K562 (cell line): ENCODE results near the gene CHD1L. TPM values are rescaled to one million over a fixed set of nuclear protein-coding genes. Genes with fewer than 3 reads are reported as not detected.
A peak's percentile ranks its signal among the peaks of the same experiment; 100 is the strongest.

Experiments used
- ATAC-seq: fragments of 200-7000 bp; cut with Tn5 transposase; 3 replicates; pipeline ENCODE4 v1.9.1; 2020; ENCODE audit warnings: moderate library complexity
- BruUV-seq: library from RNA; stranded (reverse); fragments of 400-500 nt; replicated peaks from 2 replicates; lab custom pipeline; 2021; lab: Mats Ljungman, UMichigan
- CTCF ChIA-PET: fragments of 300-600 bp; formaldehyde crosslinking; extraction: SDS; loops from one replicate; lab custom pipeline; 2021; ENCODE audit warnings: low intra/inter-chr PET ratio; lab: Yijun Ruan, JAX
- POLR2A ChIA-PET: fragments of 300-600, 350-650 bp; sonication (Branson Sonifier 250); formaldehyde crosslinking; extraction: SDS; loops from one replicate; lab custom pipeline; 2021; ENCODE audit warnings: antibody characterized with exemption, inconsistent platforms; lab: Yijun Ruan, JAX
- DNase-seq, 4 experiments: peaks; one replicate each; pipeline versions ENCODE4 v3.0.0 to v3.0.0-alpha.2; 2011 to 2018; ENCODE audit warnings: low spot score in 3 of 4, mixed read lengths in 3 of 4; ENCODE audit errors: extremely low read depth in 1 of 4
- FAIRE-seq: peaks from 2 replicates; lab custom pipeline; 2011; peaks lifted over from hg19 to GRCh38; lab: Jason Lieb, UNC
- H2AFZ ChIP-seq: 2 replicates; pipeline ENCODE4 v1.6.0; 2011; ENCODE audit warnings: low read depth, low read length, control low read depth, inconsistent platforms
- H3K27ac ChIP-seq: fragments of 200-600 bp; 3 replicates; pipeline ENCODE4 v1.8.0; 2011; ENCODE audit warnings: low read depth, mild to moderate bottlenecking, control low read depth, inconsistent platforms, low read length, moderate library complexity, mixed read lengths; ENCODE audit errors: extremely low read depth
- H3K27me3 ChIP-seq, 2 experiments: fragments of 300-600 bp in 1 of 2; 2 replicates in 1 of 2; 3 replicates in 1 of 2; pipeline versions ENCODE4 v1.6.0 to v1.8.0; 2011; ENCODE audit warnings: inconsistent platforms in 2 of 2, low read length in 2 of 2, mild to moderate bottlenecking in 1 of 2, mixed read lengths in 1 of 2, moderate library complexity in 1 of 2; ENCODE audit not compliant: control insufficient read depth in 2 of 2, insufficient read depth in 2 of 2
- H3K36me3 ChIP-seq: fragments of 300-600 bp; 3 replicates; pipeline ENCODE4 v1.8.0; 2011; ENCODE audit warnings: mild to moderate bottlenecking, low read length, inconsistent platforms; ENCODE audit not compliant: control insufficient read depth, insufficient read depth
- H3K4me1 ChIP-seq, 2 experiments: fragments of 200-600 bp in 1 of 2; replicated peaks in 1 of 2; 2 replicates in 1 of 2; 3 replicates in 1 of 2; pipeline versions ENCODE4 v1.5.1 to v1.8.0; 2011; ENCODE audit warnings: inconsistent platforms in 2 of 2, low read length in 2 of 2, mild to moderate bottlenecking in 1 of 2, mixed read lengths in 1 of 2, moderate library complexity in 1 of 2; ENCODE audit not compliant: control insufficient read depth in 2 of 2, insufficient read depth in 2 of 2
- H3K4me2 ChIP-seq: 2 replicates; pipeline ENCODE4 v1.6.1; 2011; ENCODE audit warnings: low read length, control low read depth, inconsistent platforms, mixed read lengths; ENCODE audit not compliant: insufficient read depth
- H3K4me3 ChIP-seq: fragments of 200-600 bp; sonication (generic), shearing (Covaris generic); 2 replicates; pipeline ENCODE4 v1.5.1; 2016; ENCODE audit warnings: control low read depth, inconsistent platforms
- H3K79me2 ChIP-seq: fragments of 200-600 bp; 3 replicates; pipeline ENCODE4 v1.8.0; 2011; ENCODE audit warnings: low read length, inconsistent platforms; ENCODE audit not compliant: control insufficient read depth, insufficient read depth
- H3K9ac ChIP-seq, 2 experiments: 2 replicates each; pipeline versions ENCODE4 v1.6.0 to v1.6.1; 2011; ENCODE audit warnings: low read depth in 2 of 2, low read length in 2 of 2, control low read depth in 1 of 2, inconsistent platforms in 1 of 2, mild to moderate bottlenecking in 1 of 2, mixed read lengths in 1 of 2; ENCODE audit not compliant: insufficient read depth in 1 of 2
- H3K9me1 ChIP-seq: one replicate; pipeline ENCODE4 v1.6.0; 2011; ENCODE audit warnings: inconsistent platforms, mild to moderate bottlenecking, low read length, moderate library complexity; ENCODE audit not compliant: control insufficient read depth, insufficient read depth
- H3K9me3 ChIP-seq: replicated peaks from 2 replicates; pipeline ENCODE4 v1.5.1; 2011; ENCODE audit warnings: low read depth, low read length, inconsistent platforms; ENCODE audit not compliant: control insufficient read depth, insufficient read depth
- H4K20me1 ChIP-seq: replicated peaks from 2 replicates; pipeline ENCODE4 v1.6.1; 2011; ENCODE audit warnings: low read length, inconsistent platforms, mixed read lengths; ENCODE audit not compliant: control insufficient read depth, insufficient read depth
- BCOR ChIP-seq: fragments of 450-650 bp; IDR thresholded peaks from 2 replicates; pipeline ENCODE4 v1.6.1; 2016
- BRF1 ChIP-seq: IDR thresholded peaks from 3 replicates; pipeline ENCODE4 v1.6.1; 2011; ENCODE audit warnings: borderline replicate concordance, mild to moderate bottlenecking; ENCODE audit not compliant: insufficient read length; ENCODE audit errors: extremely low read depth
- MTA1 ChIP-seq: fragments of 450-650 bp; IDR thresholded peaks from 2 replicates; pipeline ENCODE4 v1.6.1; 2017; ENCODE audit warnings: borderline replicate concordance
- MTA2 ChIP-seq: fragments of 450-650 bp; IDR thresholded peaks from 2 replicates; pipeline ENCODE4 v1.6.1; 2016; ENCODE audit warnings: low read depth
- VEZF1 ChIP-seq: fragments of 200-800 bp; sonication (Bioruptor generic); IDR thresholded peaks from 2 replicates; pipeline ENCODE4 v1.6.1; 2017; ENCODE audit warnings: missing genetic modification characterization, missing compliant biosample characterization
- ZNF639 ChIP-seq, 2 experiments: fragments of 200-800 bp in 1 of 2; sonication (Bioruptor generic) in 1 of 2; sonication (generic) in 1 of 2; formaldehyde crosslinking in 1 of 2; IDR thresholded peaks in 1 of 2; conservative IDR thresholded peaks in 1 of 2; 2 replicates each; pipeline versions ENCODE4 v1.5.0 to v1.6.1; 2016 to 2020; ENCODE audit warnings: missing compliant biosample characterization in 1 of 2, missing genetic modification characterization in 1 of 2, missing genetic modification reagents in 1 of 2
- whole genome bisulfite sequencing: fragments of 100-300 bp; shearing (Covaris generic); methylation state at CpG from one replicate; pipeline ENCODE4 v1.1.6; 2016; ENCODE audit warnings: low coverage, mixed read lengths; ENCODE audit not compliant: insufficient coverage; ENCODE audit errors: missing lambda C conversion rate; 5-methylcytosine and 5-hydroxymethylcytosine counted together
- in situ Hi-C: fragments of 300-500 bp; cut with MboI; formaldehyde crosslinking; loops from 4 replicates; pipeline ENCODE4 v1.15.0; 2018; ENCODE audit warnings: inconsistent platforms, mixed read lengths
- intact Hi-C: fragments of 100-400 bp; cut with micrococcal nuclease; formaldehyde crosslinking; loops from 2 replicates; pipeline ENCODE4 v1.14.2; 2022
- polyA plus RNA-seq, 8 experiments: library from polyadenylated mRNA; depleted of rRNA in 4 of 8; stranded (reverse) in 5 of 8; unstranded in 3 of 8; fragments of >200 nt; fragmentation: Nextera tagmentation in 2 of 8; fragmentation: Illumina TruSeq in 1 of 8; extraction: Ambion mirVana in 2 of 8; extraction: Trizol in 1 of 8; gene quantifications; 2 replicates each; pipeline versions ENCODE4 v1.2.1 to v1.2.3, GENCODE V29; 2011 to 2014; ENCODE audit warnings: inconsistent platforms in 1 of 8, missing spikeins in 1 of 8
- total RNA-seq, 7 experiments: library from RNA; depleted of rRNA in 6 of 7; stranded (reverse); fragments of >200 nt in 6 of 7; fragmentation: Illumina TruSeq in 2 of 7; extraction: Trizol in 2 of 7; gene quantifications; 2 replicates each; pipeline versions ENCODE4 v1.2.1 to v1.2.3, GENCODE V29; 2011 to 2021; ENCODE audit warnings: low replicate concordance in 1 of 7

The CHD1L gene
- total and polyA plus RNA-seq, 9 of the 15 experiments (the other 6 are each of a cell fraction or from before 2014, with no cell fraction given), result 25.0 to 93.3 (median 59.1) TPM

- POLR2A ChIA-PET, result interaction anchor here (1.1 to 2.0 kb wide), 3 partner anchors 17 to 141 kb away, joined by 3 to 9 read pairs (median 5); partner anchors contain the start of gene CHD1L
- Histone ChIP-seq H3K4me1 (peaks cover 2 to 3% of the 10 kb centered on the region in 2 experiments; a peak in 1 of 5 replicates), H4K20me1 (no peaks in the 10 kb centered on the region), H3K79me2 (no peaks in the 10 kb centered on the region), H3K36me3 (no peaks in the 10 kb centered on the region), H3K9me3 (no peaks in the 10 kb centered on the region), H3K4me2 (peak within 1 kb of the TSS; percentile 76), H3K9me1 (no peaks in the 10 kb centered on the region), H2AFZ (peak within 1 kb of the TSS; percentile 94), H3K27me3 (peaks cover 6 to 12% of the 10 kb centered on the region in 2 experiments; a peak in 2 of 5 replicates), H3K27ac (peak within 1 kb of the TSS; percentile 16; the same call in 1 of the 3 replicates), H3K4me3 (peak within 1 kb of the TSS; percentile 40), H3K9ac (peak within 1 kb of the TSS; percentile 47 to 84)
- no TSS peak for BruUV-seq
- ATAC-seq (peak; percentile 97), FAIRE-seq (peak; percentile 52), DNase-seq (peak; percentile 56 to 61 (median 59))
- intact Hi-C loops, result no loop called here
- in situ Hi-C loops, result loop anchor here (5.0 kb wide), 1 partner anchor 53 kb away; the partner anchor contains the start of gene PRKAB2
- WGBS, result 0% methylated on average over 17 of the region's 17 CpGs
- CTCF ChIA-PET, result no interaction called here
- TF ChIP-seq VEZF1 (CRISPR knock-in tag), result peak; percentile 48
- TF ChIP-seq MTA2, result no peak
- no peak for TF ChIP-seq BCOR
- TF ChIP-seq BRF1, result no peak
- no peak for TF ChIP-seq MTA1
- TF ChIP-seq ZNF639 (CRISPR knock-in tag; conservative IDR thresholded peaks at IDR 0.05 in 1 of 2, IDR thresholded peaks at IDR 0.05 in 1 of 2), result 0 out of 4 replicates have a peak, but pooled peaks of 1 of the 2 experiments have one; percentile 24
Observed at GRCh38 chr1:147225193-147225730, 17.2 kb upstream of the CHD1L start, which contains the start of gene FMO5. FMO5 (minus strand) TSS chr1:147225339; CDS start chr1:147225029, 310 bp downstream.
